ENCODE results near the gene DSPP.

The DSPP gene

DNA sequence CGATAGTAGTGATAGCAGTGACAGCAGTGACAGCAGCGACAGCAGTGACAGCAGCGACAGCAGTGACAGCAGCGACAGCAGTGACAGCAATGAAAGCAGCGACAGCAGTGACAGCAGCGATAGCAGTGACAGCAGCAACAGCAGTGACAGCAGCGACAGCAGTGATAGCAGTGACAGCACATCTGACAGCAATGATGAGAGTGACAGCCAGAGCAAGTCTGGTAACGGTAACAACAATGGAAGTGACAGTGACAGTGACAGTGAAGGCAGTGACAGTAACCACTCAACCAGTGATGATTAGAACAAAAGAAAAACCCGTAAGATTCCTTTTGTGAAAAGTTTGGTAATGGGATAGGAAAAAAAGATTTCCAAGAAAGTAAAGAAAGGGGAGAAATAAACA lies 7.9 kb downstream of the DSPP start:
- Histone ChIP-seq H3K4me3 (ENCODE audit: low read depth, low read length) (no peak overlapping the region), H3K4me1 (ENCODE audit: control insufficient read depth, insufficient read depth, low read length) (no peaks in the 10 kb centered on the region), H3K9me3 (ENCODE audit: control insufficient read depth, insufficient read depth, low read depth, low read length) (no peaks in the 10 kb centered on the region), H3K27ac (ENCODE audit: extremely low read depth, low read depth, low read length) (no peak overlapping the region), H3K36me3 (ENCODE audit: control insufficient read depth in 2 of 2, insufficient read depth in 1 of 2, low read length in 2 of 2) (no peaks in the 10 kb centered on the region)
- POLR2A ChIA-PET, result no interaction called here
- peak; percentile 56; the same call in 1 of the 2 replicates for TF ChIP-seq PRDM1 (tag by site-specific recombination; IDR thresholded peaks at IDR 0.05)
- TF ChIP-seq ZNF423 (tag by site-specific recombination; IDR thresholded peaks at IDR 0.05), result no peak
- TF ChIP-seq ZNF76 (tag by site-specific recombination; IDR thresholded peaks at IDR 0.05; ENCODE audit: borderline replicate concordance, low read depth), result no peak
- no peak for TF ChIP-seq ZBTB7A (tag by site-specific recombination; IDR thresholded peaks at IDR 0.05; ENCODE audit: low read depth)
- TF ChIP-seq ZNF169 (tag by site-specific recombination; IDR thresholded peaks at IDR 0.05), result no peak
- CTCF ChIA-PET, result no interaction called here

- Histone ChIP-seq H3K27ac (ENCODE audit: extremely low read depth, low read depth, low read length) (no peak overlapping the region), H3K4me1 (ENCODE audit: control insufficient read depth, insufficient read depth, low read length) (no peaks in the 10 kb centered on the region), H3K4me3 (ENCODE audit: low read depth, low read length) (no peak overlapping the region), H3K36me3 (ENCODE audit: control insufficient read depth in 2 of 2, insufficient read depth in 1 of 2, low read length in 2 of 2) (no peaks in the 10 kb centered on the region), H3K9me3 (ENCODE audit: control insufficient read depth, insufficient read depth, low read depth, low read length) (no peaks in the 10 kb centered on the region)
- CTCF ChIA-PET, result no interaction called here
- TF ChIP-seq ZBTB11 (tag by site-specific recombination; conservative IDR thresholded peaks at IDR 0.05; ENCODE audit: low read depth) (no peak), ZNF248 (tag by site-specific recombination; IDR thresholded peaks at IDR 0.05) (no peak), HOXD13 (CRISPR knock-in tag; IDR thresholded peaks at IDR 0.05; ENCODE audit: borderline replicate concordance) (no peak), ZNF596 (tag by site-specific recombination; IDR thresholded peaks at IDR 0.05) (no peak), ZNF19 (tag by site-specific recombination; IDR thresholded peaks at IDR 0.05; ENCODE audit: low read depth) (no peak)
- TF ChIP-seq, protein P1, sequence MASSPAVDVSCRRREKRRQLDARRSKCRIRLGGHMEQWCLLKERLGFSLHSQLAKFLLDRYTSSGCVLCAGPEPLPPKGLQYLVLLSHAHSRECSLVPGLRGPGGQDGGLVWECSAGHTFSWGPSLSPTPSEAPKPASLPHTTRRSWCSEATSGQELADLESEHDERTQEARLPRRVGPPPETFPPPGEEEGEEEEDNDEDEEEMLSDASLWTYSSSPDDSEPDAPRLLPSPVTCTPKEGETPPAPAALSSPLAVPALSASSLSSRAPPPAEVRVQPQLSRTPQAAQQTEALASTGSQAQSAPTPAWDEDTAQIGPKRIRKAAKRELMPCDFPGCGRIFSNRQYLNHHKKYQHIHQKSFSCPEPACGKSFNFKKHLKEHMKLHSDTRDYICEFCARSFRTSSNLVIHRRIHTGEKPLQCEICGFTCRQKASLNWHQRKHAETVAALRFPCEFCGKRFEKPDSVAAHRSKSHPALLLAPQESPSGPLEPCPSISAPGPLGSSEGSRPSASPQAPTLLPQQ (tag by site-specific recombination; IDR thresholded peaks at IDR 0.05), result no peak
- POLR2A ChIA-PET, result no interaction called here
Measured at GRCh38 chr4:87620086-87620485, 11.8 kb downstream of the DSPP start.

- CTCF ChIA-PET, result no interaction called here
- Histone ChIP-seq H3K27ac (ENCODE audit: extremely low read depth, low read depth, low read length) (no peak overlapping the region), H3K36me3 (ENCODE audit: control insufficient read depth in 2 of 2, insufficient read depth in 1 of 2, low read length in 2 of 2) (no peaks in the 10 kb centered on the region), H3K9me3 (ENCODE audit: control insufficient read depth, insufficient read depth, low read depth, low read length) (no peaks in the 10 kb centered on the region), H3K4me1 (ENCODE audit: control insufficient read depth, insufficient read depth, low read length) (no peaks in the 10 kb centered on the region), H3K4me3 (ENCODE audit: low read depth, low read length) (no peak overlapping the region)
- POLR2A ChIA-PET, result no interaction called here
- TF ChIP-seq, protein P2, sequence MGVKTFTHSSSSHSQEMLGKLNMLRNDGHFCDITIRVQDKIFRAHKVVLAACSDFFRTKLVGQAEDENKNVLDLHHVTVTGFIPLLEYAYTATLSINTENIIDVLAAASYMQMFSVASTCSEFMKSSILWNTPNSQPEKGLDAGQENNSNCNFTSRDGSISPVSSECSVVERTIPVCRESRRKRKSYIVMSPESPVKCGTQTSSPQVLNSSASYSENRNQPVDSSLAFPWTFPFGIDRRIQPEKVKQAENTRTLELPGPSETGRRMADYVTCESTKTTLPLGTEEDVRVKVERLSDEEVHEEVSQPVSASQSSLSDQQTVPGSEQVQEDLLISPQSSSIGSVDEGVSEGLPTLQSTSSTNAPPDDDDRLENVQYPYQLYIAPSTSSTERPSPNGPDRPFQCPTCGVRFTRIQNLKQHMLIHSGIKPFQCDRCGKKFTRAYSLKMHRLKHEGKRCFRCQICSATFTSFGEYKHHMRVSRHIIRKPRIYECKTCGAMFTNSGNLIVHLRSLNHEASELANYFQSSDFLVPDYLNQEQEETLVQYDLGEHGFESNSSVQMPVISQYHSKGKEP (tag by site-specific recombination; IDR thresholded peaks at IDR 0.05), result no peak
- no peak for TF ChIP-seq ZNF140 (tag by site-specific recombination; IDR thresholded peaks at IDR 0.05)
- TF ChIP-seq ZNF624 (tag by site-specific recombination; IDR thresholded peaks at IDR 0.05), result no peak
- TF ChIP-seq WT1 (tag by site-specific recombination; IDR thresholded peaks at IDR 0.05), result no peak
- TF ChIP-seq KLF1 (tag by site-specific recombination; IDR thresholded peaks at IDR 0.05), result no peak
- no peak for TF ChIP-seq REPIN1 (tag by site-specific recombination; IDR thresholded peaks at IDR 0.05; ENCODE audit: low read depth)
- TF ChIP-seq ZNF571 (tag by site-specific recombination; IDR thresholded peaks at IDR 0.05), result no peak
- TF ChIP-seq ZNF561 (tag by site-specific recombination; IDR thresholded peaks at IDR 0.05; ENCODE audit: borderline replicate concordance), result no peak
- no peak for TF ChIP-seq YY1 (tag by site-specific recombination; IDR thresholded peaks at IDR 0.05)
- TF ChIP-seq ZNF138 (tag by site-specific recombination; IDR thresholded peaks at IDR 0.05; ENCODE audit: borderline replicate concordance), result no peak
- TF ChIP-seq ZNF747 (tag by site-specific recombination; IDR thresholded peaks at IDR 0.05), result no peak
- TF ChIP-seq, protein P3, sequence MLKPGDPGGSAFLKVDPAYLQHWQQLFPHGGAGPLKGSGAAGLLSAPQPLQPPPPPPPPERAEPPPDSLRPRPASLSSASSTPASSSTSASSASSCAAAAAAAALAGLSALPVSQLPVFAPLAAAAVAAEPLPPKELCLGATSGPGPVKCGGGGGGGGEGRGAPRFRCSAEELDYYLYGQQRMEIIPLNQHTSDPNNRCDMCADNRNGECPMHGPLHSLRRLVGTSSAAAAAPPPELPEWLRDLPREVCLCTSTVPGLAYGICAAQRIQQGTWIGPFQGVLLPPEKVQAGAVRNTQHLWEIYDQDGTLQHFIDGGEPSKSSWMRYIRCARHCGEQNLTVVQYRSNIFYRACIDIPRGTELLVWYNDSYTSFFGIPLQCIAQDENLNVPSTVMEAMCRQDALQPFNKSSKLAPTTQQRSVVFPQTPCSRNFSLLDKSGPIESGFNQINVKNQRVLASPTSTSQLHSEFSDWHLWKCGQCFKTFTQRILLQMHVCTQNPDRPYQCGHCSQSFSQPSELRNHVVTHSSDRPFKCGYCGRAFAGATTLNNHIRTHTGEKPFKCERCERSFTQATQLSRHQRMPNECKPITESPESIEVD (tag by site-specific recombination; IDR thresholded peaks at IDR 0.05), result no peak
- no peak for TF ChIP-seq HOXC10 (CRISPR knock-in tag; IDR thresholded peaks at IDR 0.05)
- TF ChIP-seq GLI4 (tag by site-specific recombination; IDR thresholded peaks at IDR 0.05), result no peak
- TF ChIP-seq ZNF366 (tag by site-specific recombination; conservative IDR thresholded peaks at IDR 0.05), result no peak
- TF ChIP-seq MEIS1 (CRISPR knock-in tag; IDR thresholded peaks at IDR 0.05; ENCODE audit: borderline replicate concordance), result no peak
Measured at GRCh38 chr4:87620491-87620890, 12.2 kb downstream of the DSPP start.
